Activated CD4-positive, CD25-positive, alpha-beta regulatory T cell treated with anti-CD3 and anti-CD28 coated beads, Interleukin-2, amount 50 U/mL, for 16 hours (primary cell): ENCODE measurements around the gene SLC5A9.
"Not testable (repeated sequence)": the region's sequence is repeated elsewhere in the genome, so short reads cannot be mapped to it uniquely, and the experiment has no call there.

Source experiments
- DNase-seq: peaks from one replicate; pipeline ENCODE4 v3.0.0-alpha.2; 2020; ENCODE audit warnings: low read depth, low spot score

The SLC5A9 gene

GRCh38 chr1:48214366-48214765 is 8.2 kb upstream of the SLC5A9 start:
- DNase-seq, result not testable (repeated sequence)

GRCh38 chr1:48214820-48215219 is 7.7 kb upstream of the SLC5A9 start:
- DNase-seq, result no peak

GRCh38 chr1:48215222-48215621 is 7.3 kb upstream of the SLC5A9 start:
- DNase-seq, result no peak

GRCh38 chr1:48215889-48216288 is 6.6 kb upstream of the SLC5A9 start:
- DNase-seq, result no peak

- DNase-seq, result no peak
Observed at GRCh38 chr1:48216313-48216712, 6.2 kb upstream of the SLC5A9 start.

- DNase-seq, result no peak
Observed at GRCh38 chr1:48216941-48217340, 5.6 kb upstream of the SLC5A9 start.

- DNase-seq, result no peak
Observed at GRCh38 chr1:48217856-48218255, 4.7 kb upstream of the SLC5A9 start.

GRCh38 chr1:48219803-48220202 is 2.7 kb upstream of the SLC5A9 start:
- DNase-seq, result no peak

GRCh38 chr1:48221122-48221521 is 1.4 kb upstream of the SLC5A9 start:
- DNase-seq, result no peak

- no peak for DNase-seq
Observed at GRCh38 chr1:48221657-48222056, 859 bp upstream of the SLC5A9 start.

GRCh38 chr1:48223366-48224240 is 1.1 kb downstream of the SLC5A9 start:
- DNase-seq, result no peak

GRCh38 chr1:48224791-48225190 is 2.3 kb downstream of the SLC5A9 start:
- no peak for DNase-seq

- DNase-seq, result no peak
Observed at GRCh38 chr1:48225579-48225978, 3.1 kb downstream of the SLC5A9 start.

- no peak for DNase-seq
Observed at GRCh38 chr1:48227165-48228013, 4.9 kb downstream of the SLC5A9 start.

- DNase-seq, result no peak
Observed at GRCh38 chr1:48228156-48228555, 5.6 kb downstream of the SLC5A9 start.

- DNase-seq, result no peak
Observed at GRCh38 chr1:48229317-48229716, 6.8 kb downstream of the SLC5A9 start.

GRCh38 chr1:48230236-48230635 is 7.7 kb downstream of the SLC5A9 start:
- no peak for DNase-seq

- no peak for DNase-seq
Observed at GRCh38 chr1:48232722-48233121, 10.2 kb downstream of the SLC5A9 start.

- DNase-seq, result no peak
Observed at GRCh38 chr1:48233666-48234485, 11.4 kb downstream of the SLC5A9 start.

- no peak for DNase-seq
Observed at GRCh38 chr1:48235652-48236051, 13.1 kb downstream of the SLC5A9 start.

GRCh38 chr1:48236716-48237470 is 14.4 kb downstream of the SLC5A9 start:
- DNase-seq, result no peak
